ENCODE data around the gene NUDT21.

Gene NUDT21

DNA sequence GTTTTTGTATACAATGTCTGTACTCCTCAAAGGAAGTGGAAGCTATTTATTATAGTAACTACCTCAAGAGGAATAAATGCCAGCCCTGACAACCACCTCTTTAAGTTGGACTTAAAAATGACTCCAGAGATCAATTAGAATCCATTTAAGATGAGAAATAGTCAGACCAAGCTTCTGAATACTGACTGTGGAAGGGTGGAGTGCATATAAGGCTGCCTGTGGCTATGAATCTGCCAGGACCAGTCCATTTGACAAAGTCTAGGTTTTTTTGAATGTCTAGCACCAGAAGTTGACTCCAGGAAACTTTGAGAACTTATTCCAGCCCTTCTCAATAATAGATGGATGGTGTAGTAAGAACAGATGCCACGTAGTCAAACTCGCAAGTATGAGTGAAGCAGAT is 15.2 kb upstream of the NUDT21 start:
- Histone ChIP-seq H3K4me3 (no peak overlapping the region), H3K27ac (no peak overlapping the region)

DNA sequence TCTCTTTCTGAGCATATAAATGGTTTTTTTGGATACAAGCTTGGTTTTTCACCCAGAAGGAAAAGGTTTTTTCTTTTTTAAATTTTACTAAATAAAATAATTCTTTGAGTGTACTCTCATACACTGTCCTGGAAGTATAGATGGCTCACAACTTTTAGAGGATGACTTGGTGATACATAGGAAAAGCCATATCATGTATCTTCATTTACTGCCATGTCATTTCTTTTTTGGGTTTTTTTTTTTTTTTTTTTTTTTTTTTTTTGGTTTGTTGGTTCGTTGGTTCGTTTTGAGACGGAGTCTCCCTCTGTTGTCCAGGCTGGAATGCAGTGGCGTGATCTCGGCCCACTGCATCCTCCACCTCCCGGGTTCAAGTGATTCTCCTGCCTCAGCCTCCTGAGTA is 12.0 kb upstream of the NUDT21 start:
- H3K27ac ChIP-seq: no peak overlapping the region
- H3K4me3 ChIP-seq: no peak overlapping the region

DNA sequence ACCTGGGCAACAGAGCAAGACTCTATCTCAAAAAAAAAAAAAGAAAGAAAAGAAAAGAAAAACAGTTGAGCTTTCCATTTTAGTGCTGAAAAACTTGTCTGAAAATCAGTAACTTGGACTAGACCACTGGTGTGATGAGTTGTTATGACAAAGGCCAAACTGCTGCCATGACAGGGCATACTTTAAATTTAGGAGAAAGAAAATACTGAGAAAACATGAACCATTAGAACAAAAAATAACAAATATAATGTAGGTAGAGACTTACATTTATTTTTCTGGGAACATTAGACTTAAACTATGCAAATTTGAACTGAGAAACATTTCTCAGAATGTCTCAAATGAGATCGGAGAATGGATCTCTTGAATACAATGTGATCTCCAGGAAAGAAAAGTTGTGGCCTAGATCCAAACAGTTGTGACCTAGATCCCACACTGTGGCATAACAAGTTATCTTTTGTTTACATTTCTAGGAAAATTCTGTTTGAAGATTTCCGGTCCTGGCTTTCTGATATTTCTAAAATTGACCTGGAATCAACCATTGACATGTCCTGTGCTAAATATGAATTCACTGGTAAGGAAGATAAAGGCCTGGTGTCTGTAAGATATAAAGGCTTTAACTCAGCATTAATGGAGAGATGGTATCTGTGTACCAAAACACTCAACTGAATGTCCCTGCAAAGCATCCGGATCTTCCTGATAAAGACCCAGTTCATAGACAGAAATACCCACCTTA is 11.1 kb upstream of the NUDT21 start:
- Histone ChIP-seq H3K4me3 (no peak overlapping the region), H3K27ac (no peak overlapping the region)

DNA sequence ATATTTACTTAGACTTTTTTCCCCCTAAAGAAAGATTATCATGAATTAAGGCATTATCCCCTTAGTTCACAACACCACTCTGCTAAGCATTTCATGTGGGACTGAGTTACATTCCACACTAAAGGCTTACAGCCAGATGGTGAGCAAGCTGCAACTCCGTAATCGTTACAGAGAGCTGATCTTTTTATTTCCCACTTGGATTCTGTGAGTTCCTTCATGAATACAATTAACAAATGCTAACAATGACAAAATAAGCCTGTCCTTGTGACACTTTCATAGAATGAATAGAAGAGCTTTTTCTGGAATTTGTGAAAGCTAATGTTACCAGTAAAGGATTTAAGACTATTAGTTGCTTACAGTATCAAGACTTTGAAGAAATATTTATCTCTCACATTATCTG is 9.0 kb upstream of the NUDT21 start:
- H3K27ac ChIP-seq: no peak overlapping the region
- no peak overlapping the region for H3K4me3 ChIP-seq

DNA sequence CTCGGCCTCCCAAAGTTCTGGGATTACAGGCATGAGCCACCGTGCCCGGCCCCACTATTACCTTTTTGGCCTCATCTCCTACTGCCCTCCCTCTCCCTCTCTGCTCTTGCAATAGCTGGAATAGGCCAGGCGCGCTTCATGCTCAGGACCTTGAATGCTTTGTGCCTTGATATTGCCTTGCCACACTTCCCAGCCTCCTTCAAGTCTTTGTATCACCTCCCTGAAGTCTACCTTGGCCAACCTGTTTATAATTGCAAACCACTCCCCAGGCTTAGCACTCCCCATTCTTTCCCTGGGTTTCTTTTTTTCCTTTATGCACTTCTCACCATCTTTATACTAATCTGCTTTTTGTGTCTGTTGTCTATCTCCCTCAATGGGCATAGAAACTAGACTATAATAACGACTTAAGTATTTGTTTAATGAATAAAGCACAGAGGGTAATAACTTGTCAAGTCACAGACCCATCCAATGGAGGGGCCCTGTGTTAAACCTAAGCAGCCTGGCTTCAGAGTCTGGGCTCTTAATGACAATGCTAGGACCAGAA is 6.9 kb upstream of the NUDT21 start:
- no peak overlapping the region for H3K4me3 ChIP-seq
- H3K27ac ChIP-seq: no peak overlapping the region

DNA sequence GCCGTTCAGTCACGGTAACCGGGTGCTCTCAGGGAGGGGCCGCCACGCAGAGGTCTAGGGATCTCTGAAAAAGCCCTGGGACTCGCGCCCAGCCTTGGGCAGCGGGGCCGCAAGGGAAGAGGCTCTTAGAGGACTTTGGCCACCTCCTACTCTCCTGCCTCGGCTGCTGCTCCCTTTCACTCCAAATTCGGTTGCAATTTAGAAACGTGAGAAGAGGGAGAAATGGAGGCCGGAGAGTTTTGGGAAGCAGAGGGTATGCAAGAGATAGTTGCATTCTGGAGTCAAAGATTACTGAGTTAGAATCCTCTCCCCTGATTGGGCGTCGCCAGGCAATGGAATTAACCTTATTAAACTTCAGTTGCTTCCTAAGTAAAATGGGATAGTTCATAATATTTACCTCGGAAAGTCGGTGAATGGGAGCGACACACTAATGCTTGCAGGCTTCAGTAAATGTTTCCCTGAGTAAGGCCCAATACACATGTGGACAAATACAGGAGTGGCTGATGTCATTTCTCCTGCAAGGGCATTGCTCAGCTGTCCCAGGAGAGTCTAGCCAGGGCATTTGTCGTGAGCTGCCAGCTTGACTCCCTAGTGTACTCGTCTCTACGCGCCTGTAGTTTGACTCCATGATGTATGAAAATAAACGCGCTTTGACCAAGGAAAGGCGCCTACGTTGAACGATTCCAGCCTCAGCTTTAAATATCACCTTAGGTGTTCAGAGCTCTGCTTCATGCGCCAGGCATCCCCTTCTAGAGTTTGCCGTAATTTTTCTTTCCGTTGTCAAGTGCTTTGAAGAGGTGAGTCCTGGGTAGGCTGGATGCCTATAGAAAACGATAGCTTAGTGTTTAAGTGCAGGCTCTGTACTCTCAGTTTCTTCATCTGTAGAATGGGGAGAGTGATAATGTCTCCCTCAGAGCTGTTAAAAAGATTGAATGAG is 889 bp upstream of the NUDT21 start:
- peak overlapping the region; percentile 64 to 91 (median 86) for H3K4me3 ChIP-seq

DNA sequence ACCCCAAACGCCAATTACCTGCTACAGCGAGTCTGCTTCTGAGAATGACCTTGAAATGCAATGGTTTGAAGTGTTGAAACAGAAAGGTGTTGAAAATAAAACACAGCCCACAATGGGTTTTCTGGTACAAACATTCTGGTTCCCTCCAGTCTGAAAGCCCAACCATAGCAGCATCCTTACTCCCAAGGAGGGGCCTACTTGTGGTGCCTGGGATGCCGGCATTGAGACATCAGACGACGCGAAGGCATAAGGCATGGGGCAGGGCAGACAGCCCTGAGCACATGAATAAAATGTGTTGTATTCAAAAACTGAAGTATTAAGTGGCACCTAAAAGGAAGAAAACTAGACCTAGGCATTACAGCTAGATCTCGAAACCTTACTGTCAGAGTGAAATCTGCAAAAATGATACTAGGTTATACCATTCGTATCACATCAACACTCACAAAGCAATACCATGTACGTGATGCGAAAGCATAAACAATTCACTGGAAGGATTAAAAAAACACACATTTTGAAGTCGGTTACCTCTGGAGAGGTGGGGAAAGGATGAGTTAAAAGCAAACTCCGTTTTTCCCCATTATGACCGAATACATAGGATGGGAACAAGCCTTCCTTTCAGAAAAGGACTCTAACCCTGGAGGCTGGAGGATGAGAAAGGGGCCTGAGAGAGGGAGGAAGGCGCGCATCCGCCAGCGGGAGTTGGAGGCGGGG is 702 bp downstream of the NUDT21 start:
- H3K27ac ChIP-seq: peak overlapping the region in 20 of 21 experiments; percentile 19 to 93 (median 85)

More for the DNA sequence above, 889 bp upstream of the NUDT21 start:
- peak overlapping the region; percentile 29 to 93 (median 82) for H3K27ac ChIP-seq

DNA sequence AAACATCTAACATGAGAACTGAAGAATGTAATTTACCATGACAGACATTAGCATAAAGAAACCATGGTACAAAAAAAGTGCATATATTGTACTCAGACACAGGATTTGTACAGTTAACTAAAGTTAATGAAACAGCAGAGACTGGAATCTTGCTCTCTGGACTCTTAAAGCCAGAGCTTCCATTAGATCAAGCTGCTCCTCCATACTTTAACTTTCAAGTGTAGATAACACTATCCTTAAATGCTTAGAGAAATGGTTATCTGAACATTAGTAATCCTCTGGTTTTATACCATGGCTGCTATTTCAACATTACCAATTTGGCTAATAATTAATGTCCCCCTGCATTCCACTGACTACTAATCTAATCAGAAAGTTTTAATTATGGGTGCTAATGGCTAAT is 3.1 kb downstream of the NUDT21 start:
- Histone ChIP-seq H3K4me3 (no peak overlapping the region), H3K27ac (no peak overlapping the region)

More for the DNA sequence above, 702 bp downstream of the NUDT21 start:
- peak overlapping the region; percentile 64 to 91 (median 86) for H3K4me3 ChIP-seq

DNA sequence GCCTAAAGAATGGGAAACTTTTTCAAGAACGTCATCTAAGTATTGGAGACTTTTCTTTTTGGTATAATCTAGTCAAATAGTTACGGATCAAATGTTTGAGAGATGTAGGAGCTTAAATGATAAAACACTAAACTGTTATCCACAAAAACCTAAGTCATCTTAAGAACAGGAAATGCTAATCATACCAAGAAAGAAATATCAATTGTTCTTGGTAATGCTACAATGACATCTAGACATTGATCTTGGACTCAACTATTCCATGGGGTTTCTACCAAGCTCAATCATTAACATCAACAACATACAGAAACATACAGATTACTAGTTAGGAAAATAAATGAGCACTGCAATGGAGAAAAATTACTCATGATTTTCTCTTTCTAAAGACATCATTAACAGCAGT is 3.8 kb downstream of the NUDT21 start:
- Histone ChIP-seq H3K4me3 (no peak overlapping the region), H3K27ac (no peak overlapping the region)

DNA sequence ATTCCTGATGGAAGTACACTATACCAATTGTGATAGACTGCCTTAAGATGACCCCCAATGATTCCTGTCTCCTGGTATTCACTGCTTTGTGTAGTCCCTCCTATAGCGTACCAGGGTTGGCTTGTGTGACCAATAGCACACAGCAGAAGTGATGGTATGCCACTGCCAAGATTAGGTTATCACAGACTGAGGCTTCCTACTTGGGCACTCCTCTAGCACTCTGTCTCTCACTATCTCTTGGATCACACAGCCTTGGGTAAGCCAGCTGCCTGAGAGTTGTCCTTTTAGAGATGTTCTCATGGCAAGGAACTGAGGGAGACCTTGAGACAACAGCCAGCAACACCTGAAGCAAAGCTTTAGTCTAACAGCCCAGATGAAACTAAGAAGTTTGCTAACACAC is 13.1 kb downstream of the NUDT21 start:
- H3K4me3 ChIP-seq: no peak overlapping the region

DNA sequence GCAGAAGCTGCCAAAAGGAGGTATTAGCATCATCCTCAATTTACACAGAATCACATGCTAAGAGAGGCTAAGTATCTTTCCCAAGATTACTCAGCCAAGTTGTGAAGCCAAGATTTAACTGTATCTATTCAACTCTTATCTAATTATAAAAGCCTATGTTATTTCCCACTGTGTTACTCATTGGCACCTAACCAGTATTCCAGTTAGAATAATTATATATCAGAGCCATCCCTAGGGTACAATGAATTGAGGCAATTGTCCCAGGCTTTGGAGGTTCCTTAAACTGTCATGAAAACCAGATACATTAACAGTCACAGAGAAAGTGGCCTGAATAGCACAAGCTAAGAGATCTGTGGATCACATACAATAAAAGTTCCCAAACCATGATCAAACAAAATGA is 14.9 kb downstream of the NUDT21 start:
- Histone ChIP-seq H3K27ac (no peak overlapping the region), H3K4me3 (no peak overlapping the region)

More for the DNA sequence above, 13.1 kb downstream of the NUDT21 start:
- no peak overlapping the region for H3K27ac ChIP-seq

DNA sequence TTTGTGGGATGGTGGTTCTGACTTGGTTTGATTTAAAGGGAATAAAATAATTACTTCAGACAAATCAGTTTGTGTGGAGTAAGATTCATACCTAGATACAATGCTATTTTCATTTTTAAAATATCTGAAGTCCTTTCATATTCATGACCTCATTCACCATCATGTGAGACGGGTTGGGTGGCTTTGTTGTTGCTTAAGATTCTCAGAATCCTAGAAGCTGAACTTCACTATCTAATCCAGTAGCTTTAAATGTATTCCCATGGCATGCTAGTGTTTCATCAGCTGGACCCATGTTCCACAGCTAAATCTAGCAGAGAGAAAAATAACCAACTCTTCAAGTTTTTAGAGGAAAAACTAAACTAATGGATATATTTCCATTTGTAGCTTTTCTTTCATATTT is 23.0 kb downstream of the NUDT21 start:
- H3K27ac ChIP-seq: no peak overlapping the region
- no peak overlapping the region for H3K4me3 ChIP-seq

DNA sequence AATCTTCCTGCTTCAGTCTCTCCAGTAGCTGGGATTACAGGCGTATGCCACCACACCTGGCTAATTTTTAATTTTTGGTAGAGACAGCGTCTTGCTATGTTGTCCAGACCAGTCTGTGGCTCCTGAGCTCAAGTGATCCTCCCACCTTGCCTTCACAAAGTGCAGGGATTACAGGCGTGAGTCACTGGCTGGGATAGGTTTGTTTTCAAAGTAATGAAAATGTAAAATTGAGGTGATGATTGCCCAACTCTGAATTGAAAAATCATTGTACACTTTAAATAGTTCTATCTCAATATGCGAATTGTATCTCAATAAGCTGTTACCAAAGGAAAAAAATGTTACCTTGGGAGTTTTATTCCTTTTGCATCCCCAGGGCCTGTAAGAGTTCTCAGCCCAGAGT is 24.5 kb downstream of the NUDT21 start:
- Histone ChIP-seq H3K4me3 (no peak overlapping the region), H3K27ac (peak overlapping the region in 1 of 21 experiments; percentile 6)

DNA sequence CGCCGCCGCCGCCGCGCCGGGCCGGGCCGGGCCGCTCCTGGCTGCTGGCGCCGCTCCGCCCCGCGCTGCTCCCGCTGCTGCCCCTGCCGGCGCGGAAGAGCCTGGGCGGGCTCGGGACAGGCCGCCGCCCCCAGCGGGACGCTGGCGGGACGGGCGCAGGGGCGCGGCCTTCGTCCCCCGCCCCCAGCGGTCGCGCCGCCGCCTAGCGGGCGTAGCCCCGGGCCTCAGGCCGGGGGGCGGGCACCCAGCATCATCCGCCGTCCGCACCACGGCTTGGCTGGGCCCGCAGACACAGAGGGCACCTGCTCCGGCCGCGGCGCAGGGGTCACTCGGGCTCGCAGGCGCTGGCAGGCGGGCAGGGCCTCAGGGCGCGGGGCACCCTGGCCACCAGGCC is 25.7 kb downstream of the NUDT21 start, which contains the start of gene AMFR:
Gene AMFR, minus strand, starts transcription at position 107 of the 394 bp plus-strand sequence. CDS start 218 bp downstream, outside the sequence.
- Histone ChIP-seq H3K4me3 (peak within 1 kb of the TSS; percentile 54 to 98 (median 85)), H3K27ac (peak within 1 kb of the TSS; percentile 69 to 95 (median 88))

DNA sequence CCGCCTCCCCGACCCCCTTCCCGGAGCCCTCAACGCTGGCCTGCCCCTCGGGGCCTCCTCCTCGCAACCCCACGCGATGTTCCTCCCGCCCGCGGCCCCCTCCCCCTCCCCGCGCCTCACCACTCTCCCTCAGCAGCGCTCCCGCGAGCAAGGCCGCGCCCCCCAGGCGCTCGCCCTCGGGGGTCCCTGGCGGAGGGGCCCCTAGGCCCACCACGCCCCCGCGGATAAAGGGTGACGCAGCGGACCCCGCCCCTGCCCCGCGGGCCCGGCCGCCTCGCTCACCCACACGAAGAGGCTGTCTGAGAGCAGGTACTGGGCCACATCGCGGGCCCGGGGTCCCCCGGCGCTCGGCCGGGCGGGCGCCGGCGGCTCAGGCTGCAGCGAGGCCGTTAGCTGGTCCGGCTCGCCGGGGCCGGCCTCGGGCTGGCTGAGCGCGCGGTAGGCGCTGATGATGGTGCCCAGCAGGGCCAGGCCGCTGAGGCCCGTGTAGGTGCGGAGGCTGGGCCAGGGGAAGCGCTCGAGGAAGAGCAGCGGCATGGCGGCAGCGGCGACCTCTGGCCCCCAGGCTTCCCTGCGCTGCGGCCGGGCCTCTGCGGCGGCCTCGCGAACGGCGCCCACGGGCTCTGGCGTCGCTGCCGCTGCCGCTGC is 26.2 kb downstream of the NUDT21 start:
- Histone ChIP-seq H3K27ac (peak overlapping the region; percentile 69 to 95 (median 88)), H3K4me3 (peak overlapping the region; percentile 54 to 98 (median 85))

DNA sequence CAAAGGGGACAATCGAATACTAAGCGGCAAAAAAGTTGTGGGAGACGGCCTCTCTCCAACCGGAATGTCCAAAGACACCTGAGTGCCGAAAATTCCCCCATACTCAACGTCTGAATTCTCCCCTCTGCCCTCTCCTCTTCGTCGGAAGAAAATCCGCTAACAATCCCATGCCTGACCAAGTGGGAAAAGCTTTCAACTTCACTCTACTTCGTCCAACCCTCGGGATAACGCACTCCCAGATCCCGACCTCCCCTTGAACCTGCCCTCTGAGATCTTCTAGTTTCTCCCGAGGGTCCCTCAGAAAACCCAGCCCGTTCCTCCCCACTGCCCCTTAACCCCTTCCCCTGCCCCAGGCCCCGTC is 26.7 kb downstream of the NUDT21 start:
- H3K27ac ChIP-seq: peak overlapping the region in 20 of 21 experiments; percentile 69 to 95 (median 88)
- H3K4me3 ChIP-seq: peak overlapping the region; percentile 54 to 98 (median 85)

DNA sequence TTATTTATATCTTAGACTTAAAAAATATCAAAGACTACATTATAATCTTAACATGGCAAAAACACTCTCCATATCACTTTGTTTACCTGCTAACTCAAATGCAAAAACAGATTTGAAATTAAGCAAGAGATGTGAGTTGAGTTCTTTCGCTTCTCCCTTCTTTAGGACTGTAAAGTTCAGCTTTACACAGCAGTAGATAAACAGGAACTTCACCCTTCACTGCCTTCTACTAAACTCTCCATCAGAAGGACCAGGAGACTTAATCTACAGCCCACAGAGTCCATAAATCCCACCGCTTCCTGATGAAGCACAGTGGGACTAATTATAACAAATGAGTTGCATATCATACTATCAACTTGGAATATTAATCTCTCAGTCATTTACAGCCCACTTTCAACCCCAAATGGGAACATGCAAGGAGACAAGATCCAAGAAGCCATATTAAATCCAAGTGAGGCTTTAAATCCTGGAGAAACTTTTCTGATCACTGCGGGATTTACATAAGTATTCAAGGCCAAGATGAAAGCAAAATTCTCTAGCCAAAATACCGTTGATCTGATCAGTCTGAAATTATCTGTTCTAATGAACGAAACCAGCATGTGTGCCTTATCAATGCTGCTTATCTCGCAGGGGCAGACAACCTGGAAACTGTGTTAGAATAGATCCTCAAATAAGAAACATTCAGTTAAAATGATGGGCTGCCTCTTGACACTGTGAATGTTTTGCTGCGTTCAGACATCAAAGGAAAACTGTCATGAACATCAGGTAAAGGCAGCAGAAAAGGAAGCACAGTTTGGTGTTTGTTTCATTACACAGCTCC is 27.3 kb downstream of the NUDT21 start:
- H3K4me3 ChIP-seq: peak overlapping the region; percentile 54 to 98 (median 85)
- H3K27ac ChIP-seq: peak overlapping the region in 14 of 21 experiments; percentile 69 to 95 (median 89)

DNA sequence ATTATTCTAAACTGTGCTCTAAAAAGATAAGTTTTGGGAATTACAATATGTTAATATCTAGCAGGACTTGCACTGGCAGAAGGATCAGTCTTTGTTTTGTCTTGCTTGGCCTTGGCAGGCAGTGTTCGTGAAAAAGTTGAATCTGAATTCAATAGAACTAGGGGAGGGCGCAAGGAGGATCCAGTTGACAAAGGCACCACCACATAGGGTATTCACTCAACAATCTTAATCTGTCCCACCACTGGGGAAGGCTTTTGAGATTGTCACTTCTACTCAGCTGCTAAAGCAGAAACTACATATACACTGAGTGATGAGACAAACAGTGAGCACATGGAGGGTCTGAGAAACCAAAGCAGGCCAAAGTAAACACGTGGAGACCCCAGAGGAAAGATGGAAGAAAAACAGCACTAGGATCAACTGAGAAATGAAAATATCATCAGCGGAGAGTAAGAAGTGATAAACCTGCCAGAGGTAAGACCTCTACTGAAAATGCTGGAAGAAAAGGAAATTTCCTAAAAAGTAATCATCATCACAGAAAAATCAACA is 28.2 kb downstream of the NUDT21 start:
- peak overlapping the region in 1 of 7 experiments; percentile 98 for H3K4me3 ChIP-seq
- H3K27ac ChIP-seq: peak overlapping the region in 2 of 21 experiments; percentile 24 to 27

Data from skin epidermis (tissue), 12 donors.